ENCODE measurements around the gene SMARCC1.

SMARCC1 gene

GRCh38 chr3:47613722-47614121 is 168.0 kb downstream of the SMARCC1 start:
- DNase-seq (ENCODE audit: low read depth in 1 of 2, low spot score in 1 of 2) = no peak
- no peak overlapping the region for H3K27ac ChIP-seq (replicated peaks)
- H3K27me3 ChIP-seq (ENCODE audit: insufficient read depth, poor library complexity, severe bottlenecking) = no peaks in the 10 kb centered on the region
- H3K4me3 ChIP-seq (replicated peaks; ENCODE audit: insufficient read depth, low read length) = no peak overlapping the region
- TF ChIP-seq REST (IDR thresholded peaks at IDR 0.05; ENCODE audit: insufficient replicate concordance, low read depth) (no peak), POLR2AphosphoS5 (IDR thresholded peaks at IDR 0.05; ENCODE audit: low read depth) (no peak), SPI1 (IDR thresholded peaks at IDR 0.05; ENCODE audit: borderline replicate concordance, low read depth) (no peak), CTCF (IDR thresholded peaks at IDR 0.05; ENCODE audit: insufficient read depth, low read length) (no peak), GABPA (IDR thresholded peaks at IDR 0.05; ENCODE audit: low read depth) (no peak)

GRCh38 chr3:47612879-47613278 is 168.8 kb downstream of the SMARCC1 start:
- Histone ChIP-seq H3K4me3 (replicated peaks; ENCODE audit: insufficient read depth, low read length) (no peak overlapping the region), H3K27me3 (ENCODE audit: insufficient read depth, poor library complexity, severe bottlenecking) (no peaks in the 10 kb centered on the region), H3K27ac (replicated peaks) (no peak overlapping the region)
- DNase-seq (ENCODE audit: low read depth in 1 of 2, low spot score in 1 of 2) = no peak
- TF ChIP-seq GABPA (IDR thresholded peaks at IDR 0.05; ENCODE audit: low read depth) (no peak), SPI1 (IDR thresholded peaks at IDR 0.05; ENCODE audit: borderline replicate concordance, low read depth) (no peak), REST (IDR thresholded peaks at IDR 0.05; ENCODE audit: insufficient replicate concordance, low read depth) (no peak), CTCF (IDR thresholded peaks at IDR 0.05; ENCODE audit: insufficient read depth, low read length) (no peak), POLR2AphosphoS5 (IDR thresholded peaks at IDR 0.05; ENCODE audit: low read depth) (no peak)

- TF ChIP-seq SPI1 (IDR thresholded peaks at IDR 0.05; ENCODE audit: borderline replicate concordance, low read depth) (no peak), GABPA (IDR thresholded peaks at IDR 0.05; ENCODE audit: low read depth) (no peak), POLR2AphosphoS5 (IDR thresholded peaks at IDR 0.05; ENCODE audit: low read depth) (no peak), CTCF (IDR thresholded peaks at IDR 0.05; ENCODE audit: insufficient read depth, low read length) (no peak), REST (IDR thresholded peaks at IDR 0.05; ENCODE audit: insufficient replicate concordance, low read depth) (no peak)
- no peak for DNase-seq (ENCODE audit: low read depth in 1 of 2, low spot score in 1 of 2)
- Histone ChIP-seq H3K27ac (replicated peaks) (no peak overlapping the region), H3K4me3 (replicated peaks; ENCODE audit: insufficient read depth, low read length) (no peak overlapping the region), H3K27me3 (ENCODE audit: insufficient read depth, poor library complexity, severe bottlenecking) (no peaks in the 10 kb centered on the region)
These were observed 169.5 kb downstream of the SMARCC1 start for GRCh38 chr3:47612178-47612577.

All from HL-60 (cell line).